ENCODE results near the gene RPS6KA3. TPM values are rescaled to one million over a fixed set of nuclear protein-coding genes. Genes with fewer than 3 reads are reported as not detected.

The RPS6KA3 gene
- total and polyA plus RNA-seq, 2 of the 8 experiments (the other 6 are each of a cell fraction or from before 2014, with no cell fraction given), result 7.1 to 13.0 TPM

GRCh38 chrX:20116577-20117240 lies 150.0 kb downstream of the RPS6KA3 start, which contains the start of gene MAP7D2 (continued):
- TF ChIP-seq MAFK (IDR thresholded peaks at IDR 0.05; ENCODE audit: low read depth, low read length), result no peak
- TF ChIP-seq SAP30 (IDR thresholded peaks at IDR 0.05; ENCODE audit: insufficient read depth, insufficient replicate concordance, low read length), result no peak
- TF ChIP-seq JUN (IDR thresholded peaks at IDR 0.05; ENCODE audit: low read depth, low read length), result no peak
- no peak for TF ChIP-seq TAF1 (IDR thresholded peaks at IDR 0.05; ENCODE audit: low read depth, low read length)
- TF ChIP-seq POLR2A (IDR thresholded peaks at IDR 0.05; ENCODE audit: control extremely low read depth in 1 of 2, low read depth in 2 of 2, low read length in 2 of 2), result no peak
- TF ChIP-seq PHF8 (conservative IDR thresholded peaks at IDR 0.05; ENCODE audit: low read depth, low read length), result no peak
- no peak for TF ChIP-seq BCL11A (IDR thresholded peaks at IDR 0.05; ENCODE audit: low read depth in 2 of 2, low read length in 2 of 2)
- no peak for TF ChIP-seq RNF2 (IDR thresholded peaks at IDR 0.05; ENCODE audit: borderline replicate concordance, low read depth, low read length, missing control alignments, poor library complexity, severe bottlenecking)
- no peak for TF ChIP-seq TCF12 (IDR thresholded peaks at IDR 0.05; ENCODE audit: low read depth, low read length)
- TF ChIP-seq NRF1 (IDR thresholded peaks at IDR 0.05; ENCODE audit: low read depth, low read length), result peak; percentile 30; the same call in 1 of the 2 replicates
- no peak for TF ChIP-seq JUND (IDR thresholded peaks at IDR 0.05; ENCODE audit: low read length)
- TF ChIP-seq, protein P1, sequence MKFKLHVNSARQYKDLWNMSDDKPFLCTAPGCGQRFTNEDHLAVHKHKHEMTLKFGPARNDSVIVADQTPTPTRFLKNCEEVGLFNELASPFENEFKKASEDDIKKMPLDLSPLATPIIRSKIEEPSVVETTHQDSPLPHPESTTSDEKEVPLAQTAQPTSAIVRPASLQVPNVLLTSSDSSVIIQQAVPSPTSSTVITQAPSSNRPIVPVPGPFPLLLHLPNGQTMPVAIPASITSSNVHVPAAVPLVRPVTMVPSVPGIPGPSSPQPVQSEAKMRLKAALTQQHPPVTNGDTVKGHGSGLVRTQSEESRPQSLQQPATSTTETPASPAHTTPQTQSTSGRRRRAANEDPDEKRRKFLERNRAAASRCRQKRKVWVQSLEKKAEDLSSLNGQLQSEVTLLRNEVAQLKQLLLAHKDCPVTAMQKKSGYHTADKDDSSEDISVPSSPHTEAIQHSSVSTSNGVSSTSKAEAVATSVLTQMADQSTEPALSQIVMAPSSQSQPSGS (IDR thresholded peaks at IDR 0.05; ENCODE audit: low read length), result no peak
- no peak for TF ChIP-seq SP1 (IDR thresholded peaks at IDR 0.05; ENCODE audit: low read depth, low read length)
- TF ChIP-seq, protein P2, sequence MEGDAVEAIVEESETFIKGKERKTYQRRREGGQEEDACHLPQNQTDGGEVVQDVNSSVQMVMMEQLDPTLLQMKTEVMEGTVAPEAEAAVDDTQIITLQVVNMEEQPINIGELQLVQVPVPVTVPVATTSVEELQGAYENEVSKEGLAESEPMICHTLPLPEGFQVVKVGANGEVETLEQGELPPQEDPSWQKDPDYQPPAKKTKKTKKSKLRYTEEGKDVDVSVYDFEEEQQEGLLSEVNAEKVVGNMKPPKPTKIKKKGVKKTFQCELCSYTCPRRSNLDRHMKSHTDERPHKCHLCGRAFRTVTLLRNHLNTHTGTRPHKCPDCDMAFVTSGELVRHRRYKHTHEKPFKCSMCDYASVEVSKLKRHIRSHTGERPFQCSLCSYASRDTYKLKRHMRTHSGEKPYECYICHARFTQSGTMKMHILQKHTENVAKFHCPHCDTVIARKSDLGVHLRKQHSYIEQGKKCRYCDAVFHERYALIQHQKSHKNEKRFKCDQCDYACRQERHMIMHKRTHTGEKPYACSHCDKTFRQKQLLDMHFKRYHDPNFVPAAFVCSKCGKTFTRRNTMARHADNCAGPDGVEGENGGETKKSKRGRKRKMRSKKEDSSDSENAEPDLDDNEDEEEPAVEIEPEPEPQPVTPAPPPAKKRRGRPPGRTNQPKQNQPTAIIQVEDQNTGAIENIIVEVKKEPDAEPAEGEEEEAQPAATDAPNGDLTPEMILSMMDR (IDR thresholded peaks at IDR 0.05; ENCODE audit: control extremely low read depth in 1 of 3, insufficient read depth in 1 of 3, low read depth in 1 of 3, low read length in 3 of 3), result no peak
- TF ChIP-seq GTF2F1 (IDR thresholded peaks at IDR 0.05; ENCODE audit: borderline replicate concordance, low read depth, low read length), result no peak
- TF ChIP-seq SIRT6 (IDR thresholded peaks at IDR 0.05; ENCODE audit: low read length), result no peak
- no peak for TF ChIP-seq GABPA (IDR thresholded peaks at IDR 0.05; ENCODE audit: borderline replicate concordance, insufficient read depth, low read length)
- TF ChIP-seq ATF3 (IDR thresholded peaks at IDR 0.05; ENCODE audit: insufficient read depth, low read depth, low read length), result no peak
- TF ChIP-seq KDM5A (IDR thresholded peaks at IDR 0.05; ENCODE audit: low read length), result no peak
- no peak for TF ChIP-seq FOSL1 (IDR thresholded peaks at IDR 0.05; ENCODE audit: insufficient read depth, low read depth, low read length)
